NT2/D1 (cell line): ENCODE results near the gene TTC23.

Experiments used
- SUZ12 ChIP-seq: IDR thresholded peaks from 2 replicates; pipeline ENCODE4 v1.6.1; 2011; ENCODE audit not compliant: insufficient read length, insufficient read depth; ENCODE audit errors: extremely low read depth
- ZNF274 ChIP-seq: IDR thresholded peaks from 2 replicates; pipeline ENCODE4 v1.6.1; 2011; ENCODE audit warnings: mild to moderate bottlenecking, low read depth, low read length

DNA sequence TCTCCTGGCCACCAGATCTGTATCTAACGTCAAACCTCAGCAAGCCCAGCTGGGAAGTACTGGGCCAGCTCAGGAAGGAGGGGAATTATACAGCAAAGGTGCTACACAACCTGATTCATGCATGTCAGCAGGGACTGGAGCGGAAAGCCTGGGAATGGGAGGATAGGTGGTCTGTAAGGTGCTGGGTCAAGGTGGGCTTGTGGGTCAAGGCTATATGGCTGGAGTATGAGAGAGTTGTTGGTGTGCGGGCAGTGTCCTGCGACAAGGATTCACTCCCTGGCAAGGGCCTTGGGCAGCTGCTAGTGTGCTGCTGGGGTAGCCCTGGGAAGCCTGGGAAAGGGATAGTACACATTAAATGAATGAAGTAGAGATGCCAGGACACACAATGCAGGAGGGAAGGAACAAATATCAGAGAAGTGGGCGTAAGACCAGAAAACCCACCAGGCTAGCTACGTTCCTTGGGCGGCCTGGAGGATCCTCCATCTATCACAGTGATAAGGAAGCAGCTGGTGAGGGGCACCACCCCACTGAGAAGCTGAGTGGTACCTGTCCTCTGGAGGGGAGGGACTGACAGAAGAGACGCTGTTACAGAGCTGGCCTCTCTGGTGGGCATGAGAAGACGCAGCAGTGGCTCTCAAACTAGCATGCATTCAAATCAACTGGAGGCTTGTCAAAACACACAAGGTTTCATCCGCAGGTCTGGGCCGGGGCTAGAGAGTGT lies 153.0 kb downstream of the TTC23 start:
- no peak for TF ChIP-seq ZNF274
- no peak for TF ChIP-seq SUZ12
